Measurements from ENCODE around the gene ADAP1.
"Not testable (repeated sequence)": the region's sequence is repeated elsewhere in the genome, so short reads cannot be mapped to it uniquely, and the experiment has no call there.

Gene ADAP1

DNA sequence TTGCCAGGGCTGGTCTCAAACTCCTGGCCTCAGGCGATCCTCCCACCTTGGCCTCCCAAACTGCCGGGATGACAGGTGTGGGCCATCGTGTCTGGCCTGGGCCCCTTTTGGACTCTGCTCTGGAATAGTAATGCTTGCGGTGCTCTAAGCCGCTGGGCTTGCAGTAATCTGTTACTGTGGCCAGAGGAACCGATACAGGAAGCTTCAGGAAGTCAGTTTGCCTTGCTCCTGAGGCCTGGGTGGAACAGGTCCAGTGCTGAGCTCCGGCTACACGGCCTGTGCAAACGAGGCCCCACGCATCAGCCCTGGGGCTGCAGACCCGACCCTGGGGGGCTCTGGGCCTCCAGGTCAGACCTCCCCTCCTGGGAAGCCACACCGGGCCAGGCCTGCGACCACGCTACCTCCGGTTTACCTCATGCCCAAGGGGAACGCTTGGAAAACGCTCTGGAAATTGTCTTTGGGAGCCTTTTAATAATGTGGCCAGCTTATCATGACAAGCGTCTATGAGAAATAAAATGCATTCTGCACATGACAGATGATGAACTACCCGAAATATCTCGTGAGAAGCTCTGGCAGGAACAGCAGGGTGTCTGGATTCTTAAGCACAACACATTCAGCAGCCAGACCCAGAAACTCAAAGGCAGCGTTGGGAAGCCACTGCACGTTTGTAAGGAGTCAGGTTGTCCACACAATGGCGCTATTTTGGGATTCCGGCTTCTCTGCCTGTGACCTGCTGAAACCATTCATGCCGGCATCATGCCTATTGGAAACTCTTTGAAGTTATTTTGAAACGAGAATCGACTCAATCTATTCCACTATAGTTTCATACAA is 10.1 kb upstream of the ADAP1 start:
- TF ChIP-seq, protein P1, sequence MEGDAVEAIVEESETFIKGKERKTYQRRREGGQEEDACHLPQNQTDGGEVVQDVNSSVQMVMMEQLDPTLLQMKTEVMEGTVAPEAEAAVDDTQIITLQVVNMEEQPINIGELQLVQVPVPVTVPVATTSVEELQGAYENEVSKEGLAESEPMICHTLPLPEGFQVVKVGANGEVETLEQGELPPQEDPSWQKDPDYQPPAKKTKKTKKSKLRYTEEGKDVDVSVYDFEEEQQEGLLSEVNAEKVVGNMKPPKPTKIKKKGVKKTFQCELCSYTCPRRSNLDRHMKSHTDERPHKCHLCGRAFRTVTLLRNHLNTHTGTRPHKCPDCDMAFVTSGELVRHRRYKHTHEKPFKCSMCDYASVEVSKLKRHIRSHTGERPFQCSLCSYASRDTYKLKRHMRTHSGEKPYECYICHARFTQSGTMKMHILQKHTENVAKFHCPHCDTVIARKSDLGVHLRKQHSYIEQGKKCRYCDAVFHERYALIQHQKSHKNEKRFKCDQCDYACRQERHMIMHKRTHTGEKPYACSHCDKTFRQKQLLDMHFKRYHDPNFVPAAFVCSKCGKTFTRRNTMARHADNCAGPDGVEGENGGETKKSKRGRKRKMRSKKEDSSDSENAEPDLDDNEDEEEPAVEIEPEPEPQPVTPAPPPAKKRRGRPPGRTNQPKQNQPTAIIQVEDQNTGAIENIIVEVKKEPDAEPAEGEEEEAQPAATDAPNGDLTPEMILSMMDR (IDR thresholded peaks at IDR 0.05): no peak
- Histone ChIP-seq H3K27ac (peak overlapping the region; percentile 79 to 85), H3K4me3 (peak overlapping the region; percentile 42)
- DNase-seq (ENCODE audit: low spot score): no peak

DNA sequence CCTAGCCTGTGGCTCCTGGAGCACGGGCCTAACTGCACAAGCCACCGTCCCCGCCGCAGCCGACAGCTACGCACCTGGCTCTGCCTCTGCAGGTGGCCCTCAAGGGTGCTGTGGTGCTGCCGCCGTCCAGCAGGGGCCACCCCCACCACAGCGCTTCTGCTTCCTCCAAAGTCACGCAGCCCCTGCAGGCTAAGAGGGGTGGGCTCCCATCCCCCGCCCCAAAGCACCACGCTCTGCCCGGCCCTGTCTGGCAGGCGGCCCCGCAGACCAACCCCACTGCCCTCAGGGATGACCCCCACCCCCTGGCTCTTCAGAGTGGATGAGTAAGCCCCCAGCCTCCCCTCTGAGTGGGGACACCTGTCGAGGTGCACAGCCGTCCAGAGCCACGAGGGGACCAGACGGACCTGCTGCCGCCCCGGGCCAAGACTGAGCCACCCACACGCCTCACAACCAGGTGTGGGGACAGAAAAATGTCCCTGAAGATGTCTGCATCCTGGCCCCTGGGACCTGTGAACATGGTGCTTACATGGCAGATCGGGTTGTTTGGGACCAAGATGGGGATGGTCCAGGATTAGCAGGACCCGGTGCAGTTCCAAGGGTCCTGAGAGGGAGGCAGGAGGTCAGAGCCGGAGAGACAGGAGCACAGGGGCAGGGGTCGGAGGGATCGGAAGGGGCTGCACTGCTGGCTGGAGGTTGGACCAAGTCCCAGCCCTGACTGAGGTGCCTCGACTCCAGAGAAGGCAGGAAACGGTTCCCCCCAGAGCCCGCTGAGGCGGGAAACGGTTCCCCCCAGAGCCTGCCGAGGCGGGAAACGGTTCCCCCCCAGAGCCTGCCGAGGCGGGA is 9.0 kb upstream of the ADAP1 start:
- Histone ChIP-seq H3K27ac (peak overlapping the region in 1 of 2 donors; percentile 85), H3K4me3 (no peak overlapping the region)
- DNase-seq (ENCODE audit: low spot score): no peak
- TF ChIP-seq, protein P1 (IDR thresholded peaks at IDR 0.05): no peak

DNA sequence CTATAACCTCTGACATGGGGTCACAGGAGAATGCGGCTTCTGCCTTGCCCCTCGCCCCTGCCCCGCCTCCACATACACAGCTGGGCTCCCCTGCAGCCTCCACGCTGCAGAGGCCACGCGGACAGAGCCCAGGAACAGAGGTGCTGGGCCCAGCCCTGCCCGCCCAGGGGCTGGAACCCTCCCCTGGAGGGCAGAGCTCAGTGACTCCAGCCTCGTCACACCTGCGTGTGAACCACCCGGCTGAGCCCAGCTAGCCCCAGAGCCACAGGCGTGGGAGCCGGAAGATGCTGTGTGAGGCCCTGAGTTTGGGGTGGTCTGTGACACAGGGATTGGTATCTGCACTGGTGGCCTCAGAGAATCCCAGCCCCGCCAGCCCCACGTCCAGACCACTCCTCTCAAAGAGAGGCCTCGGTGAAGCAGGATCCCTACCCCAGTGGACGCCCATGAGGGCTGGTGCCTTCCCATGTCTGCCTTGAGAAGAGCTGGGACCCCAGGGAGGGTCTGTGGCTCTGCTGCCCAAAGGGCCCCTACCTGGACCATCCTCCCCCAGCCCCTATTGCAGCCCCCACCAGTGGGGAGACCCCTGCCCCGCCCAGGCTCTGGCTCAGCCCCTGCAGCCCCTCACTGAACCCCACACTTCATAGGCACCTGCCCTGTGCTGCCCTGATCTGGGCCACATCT is 8.1 kb upstream of the ADAP1 start:
- TF ChIP-seq, protein P1 (IDR thresholded peaks at IDR 0.05): no peak
- no peak overlapping the region for H3K4me3 ChIP-seq
- no peak overlapping the region for H3K27ac ChIP-seq
- no peak for DNase-seq (ENCODE audit: low spot score)

DNA sequence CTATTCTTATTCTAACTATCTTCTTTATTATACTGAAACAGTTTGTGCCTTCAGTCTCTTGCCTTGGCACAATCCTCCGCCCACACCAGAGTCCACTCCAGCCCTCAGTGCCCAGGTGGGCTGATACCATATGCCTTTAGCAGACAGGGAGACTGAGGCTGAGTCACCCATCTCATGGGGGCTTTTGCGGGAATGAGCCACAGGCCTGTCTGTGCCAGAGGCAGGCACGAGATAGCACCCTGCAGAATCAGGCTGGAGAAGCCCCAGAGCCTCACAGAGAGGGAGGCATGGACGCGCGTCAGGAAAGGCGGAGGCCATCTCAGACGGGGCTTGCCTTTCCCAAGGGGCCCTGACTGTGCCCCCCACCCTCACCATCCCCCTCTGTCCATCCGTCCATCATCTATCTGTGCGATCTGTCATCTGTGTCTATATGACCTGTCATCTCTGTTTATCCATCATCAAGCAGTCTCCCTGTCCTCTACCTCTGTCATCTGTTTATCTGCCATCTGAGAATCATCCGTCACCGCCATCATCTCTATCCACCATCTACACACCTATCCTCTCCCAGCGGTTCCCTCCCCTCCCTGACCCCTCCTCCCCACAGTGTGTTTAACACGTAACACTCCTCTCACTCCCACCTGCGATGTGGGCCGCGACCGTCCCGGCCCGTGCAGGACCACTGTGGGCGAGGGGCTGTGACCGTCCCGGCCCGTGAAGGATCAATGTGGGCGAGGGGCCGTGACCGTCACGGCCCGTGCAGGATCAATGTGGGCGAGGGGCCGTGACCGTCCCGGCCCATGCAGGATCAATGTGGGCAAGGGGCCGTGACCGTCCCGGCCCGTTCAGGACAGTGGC is 7.3 kb upstream of the ADAP1 start:
- DNase-seq (ENCODE audit: low spot score): no peak
- TF ChIP-seq, protein P1 (IDR thresholded peaks at IDR 0.05): no peak
- H3K4me3 ChIP-seq: no peak overlapping the region
- H3K27ac ChIP-seq: no peak overlapping the region

DNA sequence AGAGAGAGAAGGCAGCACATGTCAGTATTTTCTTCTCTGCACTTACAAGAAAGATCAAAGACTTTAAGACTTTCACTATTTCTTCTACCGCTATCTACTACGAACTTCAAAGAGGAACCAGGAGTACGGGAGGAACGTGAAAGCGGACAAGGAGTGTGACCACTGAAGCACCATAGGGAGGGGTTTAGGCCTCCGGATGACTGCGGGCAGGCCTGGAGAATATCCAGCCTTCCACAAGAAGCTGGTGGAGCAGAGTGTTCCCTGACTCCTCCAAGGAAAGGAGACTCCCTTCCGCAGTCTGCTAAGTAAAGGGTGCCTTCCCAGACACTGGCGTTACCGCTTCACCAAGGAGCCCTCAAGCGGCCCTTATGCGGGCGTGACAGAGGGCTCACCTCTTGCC is 6.5 kb upstream of the ADAP1 start:
- not testable (repeated sequence) for DNase-seq (ENCODE audit: low spot score); H3K4me3 ChIP-seq; H3K27ac ChIP-seq

DNA sequence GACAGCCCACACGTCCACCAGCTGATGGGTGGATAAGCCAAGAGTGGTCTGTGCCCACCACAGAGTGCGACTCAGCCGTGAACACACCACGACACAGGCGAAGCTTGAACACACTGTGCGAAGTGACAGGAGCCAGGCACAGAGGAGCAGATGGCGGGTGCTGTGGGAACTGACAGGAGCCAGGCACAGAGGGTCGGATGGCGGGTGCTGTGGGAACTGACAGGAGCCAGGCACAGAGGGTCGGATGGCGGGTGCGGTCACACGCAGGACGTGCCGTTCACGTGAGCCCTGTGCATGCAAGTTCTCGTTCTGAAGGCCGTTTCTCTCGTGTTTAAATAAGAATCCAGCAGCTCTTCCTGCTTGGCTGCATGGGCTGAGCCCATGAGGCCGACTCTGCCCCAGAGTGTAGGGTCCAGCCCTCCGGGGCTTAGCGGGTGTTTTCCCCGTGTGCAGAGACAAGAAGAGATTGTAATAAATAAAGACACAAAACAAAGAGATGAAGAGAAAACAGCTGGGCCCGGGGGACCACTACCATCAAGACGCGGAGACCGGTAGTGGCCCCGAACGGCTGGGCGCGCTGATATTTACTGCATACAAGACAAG is 5.9 kb upstream of the ADAP1 start:
- Histone ChIP-seq H3K27ac (no peak overlapping the region), H3K4me3 (no peak overlapping the region)
- no peak for DNase-seq (ENCODE audit: low spot score)
- TF ChIP-seq, protein P1 (IDR thresholded peaks at IDR 0.05): no peak

DNA sequence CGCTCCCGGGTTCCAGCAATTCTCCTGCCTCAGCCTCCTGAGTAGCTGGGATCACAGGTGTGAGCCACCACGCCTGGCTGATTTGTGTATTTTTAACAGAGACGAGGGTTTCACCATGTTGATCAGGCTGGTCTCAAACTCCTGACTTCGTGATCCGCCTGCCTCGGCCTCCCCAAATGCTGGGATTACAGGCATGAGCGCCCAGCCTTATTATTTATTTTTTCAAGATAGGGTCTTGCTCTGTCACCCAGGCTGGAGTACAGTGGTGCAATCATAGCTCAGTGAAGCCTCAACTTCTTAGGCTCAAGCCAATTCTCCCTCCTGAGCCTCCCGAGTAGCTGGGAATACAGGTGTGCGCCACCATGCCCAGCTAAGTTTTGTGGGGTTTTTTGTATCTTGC is 5.3 kb upstream of the ADAP1 start:
- not testable (repeated sequence) for DNase-seq (ENCODE audit: low spot score); H3K4me3 ChIP-seq; H3K27ac ChIP-seq

Measured in coronary artery (tissue), 2 donors.